ENCODE data around the gene CCDC24.

Gene CCDC24

DNA sequence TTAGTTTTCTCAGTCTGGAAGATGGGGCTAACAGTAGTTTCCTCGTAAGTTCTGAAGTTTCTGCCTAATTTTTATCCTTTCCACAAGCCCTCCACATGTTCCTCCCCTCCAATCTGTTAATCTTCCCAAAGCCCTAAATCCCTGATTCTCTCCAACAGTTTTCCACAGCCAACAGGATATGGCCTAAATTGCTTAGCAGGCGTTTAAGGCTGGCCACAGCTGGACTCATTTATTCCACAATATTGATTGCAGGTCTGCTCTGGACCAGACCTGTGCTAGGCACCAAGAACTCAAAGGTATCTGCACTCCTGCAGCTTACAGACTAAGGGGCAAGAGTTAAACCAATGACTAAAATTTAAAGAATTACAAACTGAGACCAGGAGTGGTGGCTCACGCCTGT, 35.9 kb downstream of the CCDC24 start:
- no peak for DNase-seq

DNA sequence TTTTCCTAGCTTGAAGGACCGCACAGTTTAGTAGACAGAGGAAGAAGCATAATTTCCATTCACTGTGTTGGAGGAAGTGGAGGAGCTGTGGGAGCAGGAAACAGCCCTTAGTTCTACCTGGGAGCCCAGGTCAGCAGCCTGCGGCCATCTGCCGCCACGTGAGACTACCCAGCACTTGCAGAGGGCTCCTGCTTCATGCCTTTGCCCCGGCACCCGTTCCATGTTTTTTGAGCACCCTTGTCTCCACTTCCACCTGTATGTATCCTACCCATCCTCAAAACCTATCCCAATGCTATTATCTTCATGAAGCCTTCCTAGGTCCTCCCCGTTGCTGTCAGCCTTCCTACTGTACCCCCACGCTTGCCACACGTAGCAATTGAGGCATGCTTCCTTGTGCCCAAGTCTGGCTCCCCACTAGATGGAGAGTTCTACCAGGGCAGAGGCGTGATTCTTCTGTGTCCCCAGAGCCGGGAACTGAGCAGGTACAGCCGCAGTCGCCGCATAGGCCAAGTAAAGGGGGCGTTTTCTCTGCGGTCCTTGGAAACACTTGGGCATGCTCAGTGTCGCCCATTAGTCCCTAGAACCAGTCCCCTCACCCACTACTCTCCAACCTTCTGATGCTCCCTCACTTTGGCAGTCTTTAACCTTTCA, 38.0 kb downstream of the CCDC24 start:
- no peak for DNase-seq

DNA sequence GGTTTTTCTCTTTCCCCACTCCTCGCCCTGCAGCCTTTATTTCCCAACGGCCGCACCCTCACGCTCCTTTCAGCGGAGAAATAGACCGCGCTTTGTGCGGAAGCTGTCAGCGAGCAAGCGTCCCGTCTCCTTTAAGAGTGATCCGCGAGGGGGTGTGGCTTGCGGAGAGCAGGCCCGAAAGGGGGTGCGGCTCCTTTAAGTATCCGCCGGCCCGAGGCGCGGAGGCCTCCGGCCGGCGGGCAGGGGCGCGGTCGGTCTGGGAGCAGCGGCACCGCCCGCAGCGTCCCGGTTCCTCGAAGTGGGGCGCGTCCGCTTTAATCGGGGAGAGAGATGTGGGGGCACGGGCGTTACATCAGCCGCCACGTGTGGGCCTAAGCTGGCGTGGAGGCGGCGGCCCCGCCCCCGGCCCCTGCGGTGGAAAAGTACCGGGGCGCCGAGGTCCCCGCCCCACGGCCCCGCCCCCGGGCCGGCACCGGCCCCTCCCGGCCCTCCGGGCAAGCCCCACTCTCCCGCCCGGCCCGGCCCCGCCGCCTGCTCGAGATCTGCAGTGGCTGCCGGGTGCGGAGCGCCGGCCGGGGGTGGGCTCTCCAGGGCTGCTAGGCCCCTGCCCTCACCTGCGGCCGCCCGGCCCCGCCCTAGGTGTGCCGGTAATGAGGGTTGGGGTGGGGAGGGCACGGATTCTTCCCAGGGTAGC, 38.7 kb downstream of the CCDC24 start:
- DNase-seq = peak; percentile 81

DNA sequence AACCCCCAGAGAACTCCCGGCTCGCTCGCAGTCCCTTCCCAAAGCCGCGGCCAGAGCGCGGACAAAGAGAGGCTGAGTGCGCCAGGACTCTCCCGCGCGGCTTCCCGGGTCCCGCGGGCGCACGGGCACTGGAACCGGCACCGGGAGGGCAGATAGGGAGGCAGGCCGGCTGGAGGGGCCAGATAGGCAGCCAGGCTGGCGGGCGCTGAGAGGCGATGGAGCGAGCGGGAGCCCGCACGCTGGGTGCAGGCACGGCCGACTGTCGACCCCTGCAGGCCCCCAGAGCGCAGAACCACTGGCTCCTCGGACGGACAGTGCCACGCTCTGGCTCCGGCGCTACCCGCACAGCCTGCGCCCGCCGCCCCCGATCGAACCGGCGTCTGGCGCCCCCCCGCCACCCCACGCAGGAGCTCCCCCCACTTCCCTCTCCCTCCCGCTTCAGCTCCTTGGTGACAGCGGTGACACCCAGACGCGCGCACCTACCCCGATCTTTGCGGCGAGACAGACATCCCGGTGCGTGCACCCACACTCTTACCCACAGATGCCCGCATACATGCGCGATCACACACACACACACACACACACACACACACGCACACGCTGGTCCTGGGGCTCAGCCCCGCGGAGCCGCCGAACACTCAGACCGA, 39.3 kb downstream of the CCDC24 start:
- DNase-seq = peak; percentile 45

DNA sequence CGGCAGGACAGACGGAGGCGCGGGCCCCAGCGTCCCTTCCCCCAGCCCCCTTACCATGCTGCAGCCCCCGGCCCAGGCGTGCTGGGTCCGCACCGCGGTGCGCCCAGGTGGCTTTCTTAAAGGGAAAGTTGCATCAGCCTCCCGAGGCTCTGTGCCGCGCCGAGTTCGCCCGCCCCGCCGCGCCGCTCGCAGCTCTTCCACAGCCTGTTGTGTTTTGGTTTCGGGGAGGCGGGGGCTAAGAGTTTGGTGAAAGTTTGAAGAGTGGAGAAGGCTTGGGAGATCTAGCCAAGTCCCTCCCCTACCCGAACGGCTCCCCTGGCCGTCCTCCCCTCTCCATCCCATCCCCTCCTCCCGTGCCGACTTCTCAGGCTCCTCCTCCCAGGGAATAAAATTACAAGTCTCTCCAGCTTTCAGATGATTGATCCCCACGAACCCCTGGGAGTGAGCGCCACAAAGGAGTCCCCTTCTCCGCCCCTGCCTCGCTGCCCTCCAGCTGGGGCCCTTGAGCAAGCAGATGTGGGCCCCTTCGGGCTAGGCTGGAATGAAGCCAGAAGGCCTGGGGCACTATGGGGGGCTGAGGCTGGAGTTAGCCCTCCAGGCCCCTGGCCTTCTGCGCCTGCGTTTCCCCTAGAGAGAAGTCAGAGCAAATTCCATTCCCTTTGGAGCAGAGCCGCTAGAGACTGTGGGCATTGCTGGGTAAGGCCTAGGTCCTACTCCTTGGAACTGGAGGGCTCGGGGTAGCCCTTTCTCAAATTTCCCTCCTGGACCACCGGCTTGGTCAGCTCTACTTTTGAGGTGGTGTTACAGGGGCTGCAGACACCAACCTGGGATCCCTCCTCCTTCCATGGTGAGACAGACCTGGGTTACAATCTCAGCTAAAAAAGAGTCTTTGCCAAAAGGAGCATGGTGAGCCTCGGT, 40.1 kb downstream of the CCDC24 start, which contains the start of gene SLC6A9:
Gene SLC6A9 (minus strand): TSS at position 211 of the 918 bp plus-strand sequence. CDS start 7,185 bp downstream, outside the sequence.
- no peak for DNase-seq

DNA sequence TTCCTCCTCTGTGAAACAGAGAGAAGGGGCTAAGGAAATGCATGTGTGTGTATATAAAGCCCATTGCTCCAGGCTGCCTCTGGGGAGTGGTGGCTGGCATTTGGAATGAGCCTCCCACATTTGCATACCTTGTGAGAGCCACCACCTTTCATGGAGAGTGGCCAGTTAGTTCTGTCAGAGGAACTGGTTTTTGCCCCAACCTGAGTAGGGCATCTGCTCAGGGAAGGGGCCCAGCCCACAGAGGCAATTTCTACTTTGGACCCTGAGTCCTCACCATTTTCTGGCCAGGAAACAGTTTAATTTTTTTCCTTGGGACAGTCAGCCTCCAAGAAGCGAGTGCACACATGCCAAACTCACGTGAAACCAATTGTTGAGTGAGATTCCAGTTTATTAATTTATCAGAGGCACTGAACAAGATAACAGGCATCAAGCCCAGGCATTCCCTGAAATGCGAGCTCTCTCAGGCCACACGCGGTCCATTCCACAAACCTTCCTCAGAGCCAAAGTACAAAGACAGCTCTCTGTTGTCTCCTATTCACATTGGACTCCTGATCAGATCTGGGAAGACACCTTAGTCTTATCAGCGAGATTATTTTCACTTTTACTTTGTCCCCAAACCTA, 40.9 kb downstream of the CCDC24 start:
- no peak for DNase-seq

DNA sequence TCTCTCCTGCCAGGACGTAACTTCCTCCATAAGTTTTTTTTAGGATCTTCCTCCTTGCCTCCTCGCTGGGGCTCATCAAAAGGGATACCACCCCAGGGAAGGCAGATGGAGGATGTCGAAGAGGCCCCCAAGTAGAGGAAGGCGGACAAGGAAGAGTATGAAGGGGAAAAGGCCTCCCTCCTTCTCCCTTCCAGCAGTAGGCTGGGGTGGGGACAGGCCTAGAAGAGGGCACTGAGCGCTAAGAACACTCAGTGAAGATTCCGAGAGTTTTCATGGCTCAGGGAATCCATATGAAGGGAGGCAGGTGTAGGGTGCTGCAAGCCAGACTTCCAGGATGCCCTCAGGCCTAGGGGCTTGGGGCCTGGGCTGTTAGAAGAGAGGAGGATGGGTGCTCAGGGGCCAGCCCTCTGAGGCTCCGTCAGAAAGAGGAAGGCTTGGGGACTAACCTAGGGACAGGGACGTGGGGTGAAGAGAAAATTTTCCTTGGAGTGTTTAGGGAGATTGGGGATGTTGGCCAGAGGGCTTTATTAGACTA, 41.7 kb downstream of the CCDC24 start:
- no peak for DNase-seq

DNA sequence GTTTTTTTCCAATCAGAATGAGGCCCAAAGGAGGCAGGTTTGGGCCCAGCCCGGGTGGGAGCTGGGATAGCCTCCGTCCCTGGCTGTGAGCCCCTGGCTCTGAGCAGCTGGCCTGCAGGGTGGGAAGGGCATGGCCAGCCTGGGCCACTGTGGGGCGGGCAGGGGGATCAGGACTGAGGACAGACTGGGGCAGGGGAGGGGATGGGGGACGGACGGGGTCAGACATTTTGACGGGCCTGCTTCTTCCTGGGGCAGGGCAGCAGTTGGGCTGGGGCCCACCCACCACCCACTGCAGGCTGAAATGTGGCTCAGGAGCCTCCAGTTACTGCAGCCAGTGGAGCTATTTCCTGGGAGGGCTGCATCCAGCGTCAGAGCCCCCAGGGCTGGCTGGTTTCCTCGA, 42.4 kb downstream of the CCDC24 start:
- no peak for DNase-seq

DNA sequence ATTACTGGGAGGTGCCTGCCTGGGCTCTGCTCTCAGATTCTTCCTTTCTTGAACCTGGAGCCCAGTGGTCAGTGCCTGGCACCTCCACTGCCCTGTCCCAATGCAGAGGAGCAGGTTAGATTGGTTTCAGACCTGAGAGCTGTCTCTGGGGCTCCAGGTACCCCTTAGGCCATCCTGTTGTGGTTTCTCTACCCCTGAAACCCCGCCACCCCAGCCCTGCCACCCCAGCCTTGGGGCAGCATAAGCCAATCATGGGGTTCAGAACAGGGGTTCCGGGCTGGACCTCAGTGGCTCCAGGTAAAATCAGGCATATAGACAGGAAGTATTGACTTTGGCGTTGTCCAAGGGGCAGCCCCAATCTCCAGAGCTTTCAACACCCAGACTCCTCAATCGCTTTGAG, 43.0 kb downstream of the CCDC24 start:
- DNase-seq = no peak

DNA sequence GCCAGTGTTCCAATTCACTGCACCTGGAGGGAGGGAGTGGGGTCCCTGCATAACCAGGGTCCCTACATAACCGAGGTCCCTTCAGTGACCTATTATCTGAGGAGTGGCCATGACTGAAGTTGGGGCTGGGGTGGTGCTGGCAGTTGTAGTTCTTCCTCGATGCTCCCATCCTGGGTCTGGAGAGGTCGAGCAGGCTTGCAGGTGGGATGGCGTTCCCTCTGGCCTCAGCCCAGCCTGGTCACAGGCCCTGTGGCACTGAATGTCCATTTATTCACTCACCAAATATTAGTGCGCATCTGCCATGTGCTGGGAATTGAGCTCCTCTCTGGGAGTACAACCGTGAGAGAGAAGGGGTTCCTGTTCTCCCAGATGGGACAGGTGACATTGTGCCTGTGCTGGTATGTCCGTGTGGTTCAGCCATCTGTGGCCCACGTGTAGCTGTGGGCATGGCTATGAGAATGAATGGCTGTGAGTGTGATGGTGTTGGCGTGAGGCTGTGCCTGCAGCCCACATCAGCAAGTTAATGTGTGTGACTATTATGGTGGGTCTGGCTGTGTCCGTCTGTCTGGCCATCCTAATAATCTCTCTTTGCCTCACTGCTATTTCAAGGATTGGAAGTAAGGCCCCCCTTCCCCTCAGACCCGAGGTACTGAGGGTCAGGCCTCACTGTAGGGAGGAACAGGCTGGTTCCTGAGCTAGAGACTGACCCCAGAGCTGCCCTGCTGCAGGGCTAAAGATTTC, 43.7 kb downstream of the CCDC24 start:
- no peak for DNase-seq

DNA sequence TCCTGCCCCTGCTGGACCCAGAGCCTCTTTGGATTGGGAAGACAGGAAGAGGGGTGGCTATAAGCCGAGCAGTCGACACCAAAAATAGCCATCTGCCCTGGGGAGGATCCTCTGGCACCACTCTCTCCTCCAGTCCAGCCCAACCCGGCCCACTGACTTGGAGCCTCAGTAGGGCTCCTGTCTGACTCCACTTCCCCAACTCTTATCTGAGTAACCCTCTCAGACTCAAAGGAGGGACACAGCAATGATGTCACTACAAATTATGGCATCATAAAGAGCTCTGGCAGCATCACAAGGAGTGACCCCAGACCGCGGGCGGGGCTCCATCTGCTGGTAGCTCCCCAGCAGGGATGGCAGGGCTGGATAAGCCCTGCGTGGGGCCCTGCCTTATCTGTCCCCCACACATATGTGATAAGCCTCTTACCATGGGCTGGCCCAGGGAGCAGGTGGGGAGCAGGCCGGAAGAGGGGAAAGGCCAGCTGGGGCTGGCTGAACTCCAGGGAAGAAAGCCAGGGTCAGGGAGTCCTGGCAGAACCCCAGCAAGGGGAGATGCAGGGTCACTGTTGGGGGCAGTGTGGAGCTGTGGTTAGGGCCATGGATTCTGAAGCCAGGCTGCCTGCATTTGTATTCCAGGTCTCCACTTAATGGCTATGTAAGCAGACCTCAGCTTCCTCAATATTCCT, 44.5 kb downstream of the CCDC24 start:
- no peak for DNase-seq

DNA sequence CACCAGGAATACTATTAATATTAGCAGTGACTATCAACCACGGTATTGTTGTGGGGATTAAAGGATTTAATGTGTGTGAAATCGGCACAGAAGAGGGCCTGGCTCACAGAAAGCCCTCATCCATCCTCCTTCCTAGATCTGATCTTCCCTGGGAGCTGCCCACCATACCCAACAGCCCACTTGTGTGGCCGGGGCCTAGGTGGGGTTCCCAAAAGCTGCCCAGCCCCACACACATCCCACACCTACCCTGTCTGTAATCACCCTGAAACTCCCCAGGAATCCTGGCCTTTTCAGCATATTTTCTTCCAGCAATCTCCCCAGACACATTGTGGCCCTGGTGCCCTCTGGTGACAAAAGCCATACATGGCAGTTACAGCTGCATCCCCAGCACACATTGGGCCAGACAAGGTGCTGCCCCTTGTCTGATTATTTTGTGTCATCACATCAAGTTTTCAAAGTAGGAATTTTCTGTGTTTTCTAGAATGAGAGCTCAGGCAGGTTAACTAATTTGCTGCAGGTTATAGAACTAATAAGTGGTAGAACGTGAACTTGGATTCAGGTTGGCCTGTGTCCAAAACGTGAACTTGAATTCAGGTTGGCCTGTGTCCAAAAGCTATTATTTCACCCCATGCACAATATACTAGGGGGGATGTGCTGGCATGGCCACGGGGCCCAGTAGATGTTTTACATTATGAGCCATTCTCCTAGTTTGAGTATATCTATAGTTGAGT, 45.2 kb downstream of the CCDC24 start:
- DNase-seq = peak; percentile 64

DNA sequence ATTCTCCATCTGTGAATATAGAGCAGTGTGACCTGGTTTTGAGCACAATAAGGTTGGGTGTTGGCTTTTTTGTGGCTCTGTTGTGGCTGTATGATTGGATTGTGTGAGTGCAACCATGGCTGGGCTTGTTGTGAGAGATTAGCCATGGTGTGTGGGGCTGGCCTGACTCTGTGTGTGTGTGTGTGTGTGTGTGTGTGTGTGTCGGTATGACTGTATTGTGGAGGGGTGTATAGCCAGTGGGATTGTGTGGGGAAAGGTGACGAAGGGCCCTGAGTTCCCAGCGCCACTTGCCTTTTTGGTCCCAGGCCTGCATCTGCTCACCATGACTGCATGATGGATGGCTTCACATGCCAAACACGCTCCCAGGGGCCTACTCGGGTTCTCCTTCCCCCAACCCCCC, 45.8 kb downstream of the CCDC24 start:
- DNase-seq = no peak

DNA sequence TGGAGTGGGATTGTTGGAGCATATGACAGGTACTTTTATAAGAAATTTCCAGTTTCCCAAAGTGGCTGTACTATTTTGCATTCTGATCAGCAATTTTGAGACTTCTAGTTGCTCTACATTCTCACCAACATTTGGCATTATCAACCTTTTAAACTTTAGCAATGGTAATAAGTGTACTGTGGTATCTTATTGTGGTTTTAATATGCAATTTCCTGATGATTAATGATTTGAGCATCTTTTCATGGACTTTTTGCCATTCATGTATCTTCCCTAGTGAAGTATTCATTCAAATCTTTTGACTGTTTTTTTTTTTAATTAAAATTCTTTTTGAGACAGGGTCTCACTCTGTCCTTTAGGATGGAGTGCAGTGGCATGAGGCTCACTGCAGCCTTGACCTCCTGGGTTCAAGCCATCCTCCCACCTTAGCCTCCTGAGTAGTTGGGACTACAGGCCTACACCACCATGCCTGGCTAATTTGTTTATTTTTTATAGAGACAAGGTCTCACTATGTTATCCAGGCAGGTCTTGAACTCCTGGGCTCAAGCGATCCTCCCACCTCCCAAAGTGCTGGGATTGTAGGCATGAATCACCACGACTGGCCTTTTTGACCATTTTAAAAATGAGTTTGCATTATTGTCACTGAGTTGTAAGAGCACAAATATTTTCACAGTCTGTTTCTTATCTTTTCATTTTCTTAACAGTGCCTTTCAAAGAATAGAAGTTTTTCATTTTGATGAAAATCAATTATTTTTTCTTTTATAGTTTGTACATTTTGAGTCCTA, 47.7 kb downstream of the CCDC24 start:
- no peak for DNase-seq

DNA sequence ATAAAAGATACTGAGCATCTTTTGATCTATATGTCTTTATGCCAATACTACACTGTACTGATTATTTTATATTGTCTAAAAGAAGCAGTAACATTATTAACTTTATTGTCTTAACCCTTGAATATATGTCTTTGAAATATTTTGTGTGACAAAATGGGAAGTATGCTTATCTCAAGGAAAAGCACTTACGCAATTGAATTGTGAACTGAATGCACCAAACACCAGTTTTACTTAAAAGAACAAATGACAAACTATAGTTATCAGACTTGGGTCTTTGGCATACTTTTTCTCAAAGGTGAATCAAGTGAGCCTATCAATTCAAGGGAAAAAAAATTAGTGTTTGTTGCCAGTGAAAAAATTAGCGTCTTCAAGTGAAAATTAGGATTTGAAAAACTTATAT, 49.0 kb downstream of the CCDC24 start:
- DNase-seq = no peak

DNA sequence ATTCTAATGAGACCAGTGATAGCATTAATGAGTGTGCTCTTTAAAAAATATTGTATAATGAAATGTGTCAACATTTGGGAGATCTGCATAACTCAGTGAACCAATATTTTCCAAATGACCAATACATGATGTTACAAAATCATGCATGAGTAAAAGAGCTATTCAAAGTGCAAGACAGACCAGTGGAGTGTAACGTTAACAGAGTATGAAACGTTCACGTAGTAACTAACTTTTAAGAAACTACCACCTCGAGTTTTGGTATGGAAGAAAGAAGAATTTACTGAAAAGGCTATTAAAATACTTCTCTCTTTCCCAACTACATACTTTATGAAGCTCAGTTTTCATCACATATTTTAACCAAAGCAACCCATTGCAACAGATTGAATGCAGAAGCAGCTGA, 49.4 kb downstream of the CCDC24 start:
- DNase-seq = no peak

DNA sequence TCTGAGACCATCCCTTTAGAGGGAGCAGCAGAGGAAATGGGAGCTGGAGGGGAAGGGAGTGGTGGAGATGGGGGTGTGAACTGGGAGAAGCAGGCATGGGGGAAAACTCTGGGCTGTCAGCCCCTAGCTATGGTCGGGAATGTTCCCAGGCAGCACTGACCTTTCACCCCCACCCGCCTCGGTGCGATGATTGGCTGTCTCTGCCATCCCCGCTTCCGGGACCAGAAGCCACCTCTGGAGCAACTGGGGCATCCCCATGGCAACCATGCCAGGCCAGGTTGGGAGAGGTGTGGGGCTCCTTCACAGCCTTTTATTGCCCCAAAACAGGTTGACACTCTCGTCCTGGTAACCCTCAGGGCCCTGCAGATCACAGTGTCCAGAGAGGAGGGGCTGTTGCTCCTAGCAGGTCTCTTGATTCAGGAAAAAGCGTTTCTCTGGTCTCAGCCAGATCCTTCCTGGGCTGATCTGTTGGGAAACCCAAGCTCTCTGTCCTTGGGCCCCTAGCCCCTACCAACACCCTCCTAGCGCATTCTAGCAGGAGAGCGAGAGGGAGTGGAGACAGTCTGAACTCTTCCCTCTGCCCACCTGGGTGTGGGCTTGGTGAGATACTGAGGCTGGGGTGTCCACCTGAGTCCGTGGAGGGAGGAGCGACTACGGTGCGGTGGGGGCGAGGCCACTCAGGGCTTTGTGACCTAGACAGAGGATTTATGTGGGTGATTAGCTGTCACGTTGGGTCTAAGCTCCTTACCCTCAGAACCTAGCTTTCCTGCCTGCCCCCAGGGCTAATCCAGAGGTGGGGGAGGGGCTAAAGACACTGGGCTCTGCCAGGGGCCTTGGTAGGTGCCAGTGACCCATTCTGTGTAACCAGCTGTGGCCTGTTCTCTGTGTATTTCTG, 52.0 kb downstream of the CCDC24 start:
- DNase-seq = no peak

DNA sequence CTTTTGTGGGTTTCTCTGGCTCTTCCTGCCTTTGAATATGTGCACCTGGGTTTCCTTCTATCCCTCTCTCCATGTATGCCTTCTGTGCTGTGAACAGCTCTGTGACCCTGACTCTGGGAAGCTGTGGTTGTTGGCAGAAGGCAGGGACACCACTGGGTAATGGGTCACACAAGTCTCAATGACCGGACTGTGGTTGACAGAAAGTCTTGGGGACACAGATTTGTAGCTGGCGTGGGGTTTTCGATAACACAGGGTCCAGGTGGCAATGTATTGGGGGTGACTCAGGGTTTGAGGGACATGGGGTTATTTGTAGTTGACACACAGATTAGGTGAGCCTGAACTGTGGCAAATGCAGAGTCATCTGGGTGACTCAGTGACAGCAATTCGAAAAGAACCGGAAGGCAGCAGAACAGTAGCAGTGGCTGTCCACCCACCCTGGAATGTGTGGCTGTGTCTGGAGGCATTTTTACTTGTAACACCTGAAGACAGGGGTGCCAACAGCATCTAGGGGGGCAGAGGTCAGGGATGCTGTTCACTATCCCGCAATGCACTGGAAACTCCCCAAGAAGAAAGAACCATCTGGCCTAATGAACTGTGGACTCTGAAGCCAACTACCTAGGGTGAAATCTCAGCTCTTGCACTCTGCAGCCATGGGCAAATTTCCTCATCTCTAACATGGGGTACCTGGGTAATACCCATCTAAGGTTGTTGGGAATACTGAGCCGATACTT, 52.8 kb downstream of the CCDC24 start:
- DNase-seq = no peak

Measured in activated gamma-delta T cell treated with Interleukin-2 at 50 U/mL for 16 hours (primary cell).